A673 (cell line): ENCODE measurements around the gene MUSTN1. TPM values are rescaled to one million over a fixed set of nuclear protein-coding genes. Genes with fewer than 3 reads are reported as not detected.

Source experiments
- BruUV-seq: library from RNA; stranded (reverse); fragments of 400-500 nt; replicated peaks from 2 replicates; lab custom pipeline; 2021; lab: Mats Ljungman, UMichigan
- CTCF ChIA-PET: fragments of 300-600 bp; sonication (Branson Sonifier 250); formaldehyde crosslinking; loops from one replicate; lab custom pipeline; 2022; ENCODE audit warnings: antibody characterized with exemption; lab: Charles Lee
- POLR2A ChIA-PET: fragments of 300-600 bp; sonication (Branson Sonifier 250); formaldehyde crosslinking; loops from one replicate; lab custom pipeline; 2022; ENCODE audit warnings: antibody characterized with exemption; ENCODE audit not compliant: low non-redundant PET; lab: Charles Lee
- DNase-seq: peaks from one replicate; pipeline ENCODE4 v3.0.0-alpha.2; 2015; ENCODE audit warnings: low spot score
- H3K27ac ChIP-seq: fragments of 200-600 bp; sonication (generic); 2 replicates; pipeline ENCODE4 v1.5.1; 2016; ENCODE audit warnings: mixed run types, low read depth, mild to moderate bottlenecking, mixed read lengths, antibody characterized with exemption, low read length; ENCODE audit not compliant: poor library complexity, severe bottlenecking
- H3K27me3 ChIP-seq: fragments of 200-600 bp; sonication (generic); replicated peaks from 2 replicates; pipeline ENCODE4 v1.6.1; 2017; ENCODE audit warnings: mixed run types, low read depth, mild to moderate bottlenecking, mixed read lengths, antibody characterized with exemption, low read length; ENCODE audit not compliant: insufficient read depth, poor library complexity
- H3K36me3 ChIP-seq: fragments of 200-600 bp; sonication (generic); 2 replicates; pipeline ENCODE4 v1.6.1; 2016; ENCODE audit warnings: mixed run types, mild to moderate bottlenecking, mixed read lengths, antibody characterized with exemption, low read length; ENCODE audit not compliant: insufficient read depth, poor library complexity, severe bottlenecking
- H3K4me1 ChIP-seq: fragments of 200-600 bp; sonication (generic); 2 replicates; pipeline ENCODE4 v1.6.1; 2017; ENCODE audit warnings: mixed run types, mild to moderate bottlenecking, mixed read lengths, antibody characterized with exemption, low read length; ENCODE audit not compliant: insufficient read depth, poor library complexity, severe bottlenecking
- H3K4me3 ChIP-seq: fragments of 200-600 bp; sonication (generic); 2 replicates; pipeline ENCODE4 v1.5.1; 2016; ENCODE audit warnings: low read depth, mixed run types, mild to moderate bottlenecking, mixed read lengths, low read length; ENCODE audit not compliant: poor library complexity, severe bottlenecking
- H3K9me3 ChIP-seq: fragments of 200-600 bp; sonication (generic); 2 replicates; pipeline ENCODE4 v1.6.1; 2016; ENCODE audit warnings: mixed run types, low read depth, mild to moderate bottlenecking, mixed read lengths, antibody characterized with exemption, low read length; ENCODE audit not compliant: poor library complexity, severe bottlenecking
- CTCF ChIP-seq: fragments of 300-800, 200-600 bp; sonication (generic); conservative IDR thresholded peaks from 2 replicates; pipeline ENCODE4 v1.5.1; 2017; ENCODE audit warnings: low read depth, mild to moderate bottlenecking, antibody characterized with exemption, low read length, moderate library complexity, mixed read lengths
- EZH2 ChIP-seq: fragments of 200-600 bp; sonication (generic); IDR thresholded peaks from 2 replicates; pipeline ENCODE4 v1.6.1; 2017; ENCODE audit warnings: borderline replicate concordance, low read depth, mild to moderate bottlenecking, mixed read lengths, antibody characterized with exemption, low read length; ENCODE audit not compliant: poor library complexity, severe bottlenecking
- intact Hi-C: fragments of 100-400 bp; cut with micrococcal nuclease; formaldehyde crosslinking; loops from one replicate; pipeline ENCODE4 v1.10.0; 2022; ENCODE audit not compliant: unreplicated experiment
- total RNA-seq: library from RNA; stranded (reverse); gene quantifications from 2 replicates; pipeline ENCODE4 v1.2.3, GENCODE V29; 2021

The MUSTN1 gene
- total RNA-seq, 1 experiment from 2014 or later = not detected

GRCh38 chr3:52801839-52802238, 33.0 kb downstream of the MUSTN1 start:
- Histone ChIP-seq H3K36me3 (no peaks in the 10 kb centered on the region), H3K27ac (no peak overlapping the region), H3K9me3 (no peaks in the 10 kb centered on the region), H3K27me3 (no peaks in the 10 kb centered on the region), H3K4me1 (no peaks in the 10 kb centered on the region), H3K4me3 (no peak overlapping the region)
- POLR2A ChIA-PET = no interaction called here
- no peak for DNase-seq
- TF ChIP-seq EZH2 = no peak
- TF ChIP-seq CTCF = no peak
- intact Hi-C loops = no loop called here
- BruUV-seq = no TSS peak
- CTCF ChIA-PET = no interaction called here

- CTCF ChIA-PET = no interaction called here
- no peaks in the 10 kb centered on the region for H3K36me3 ChIP-seq
- intact Hi-C loops = no loop called here
- H3K9me3 ChIP-seq = no peaks in the 10 kb centered on the region
- no peak for TF ChIP-seq CTCF
- no peak for TF ChIP-seq EZH2
- no peak overlapping the region for H3K4me3 ChIP-seq
- DNase-seq = no peak
- no peak overlapping the region for H3K27ac ChIP-seq
- H3K4me1 ChIP-seq = no peaks in the 10 kb centered on the region
- H3K27me3 ChIP-seq = no peaks in the 10 kb centered on the region
- POLR2A ChIA-PET = no interaction called here
- no TSS peak for BruUV-seq
Observed at GRCh38 chr3:52800079-52800478, 34.7 kb downstream of the MUSTN1 start.

GRCh38 chr3:52798978-52799476, 35.8 kb downstream of the MUSTN1 start:
- Histone ChIP-seq H3K4me3 (no peak overlapping the region), H3K27ac (no peak overlapping the region), H3K9me3 (no peaks in the 10 kb centered on the region), H3K36me3 (no peaks in the 10 kb centered on the region), H3K4me1 (no peaks in the 10 kb centered on the region), H3K27me3 (no peaks in the 10 kb centered on the region)
- no TSS peak for BruUV-seq
- intact Hi-C loops = no loop called here
- ChIA-PET CTCF (interaction anchor here (0.5 kb wide), 1 partner anchor 247 kb away, joined by 4 read pairs; the partner anchor contains the start of gene SFMBT1), POLR2A (no interaction called here)
- TF ChIP-seq CTCF (peak; percentile 53), EZH2 (no peak)
- DNase-seq = peak; percentile 7
